NCI-H345 (cell line): ENCODE data around the gene SPDYE4.
A peak's percentile ranks its signal among the peaks of the same experiment; 100 is the strongest.

Experiments
- DNase-seq: peaks from one replicate; lab custom pipeline; 2025; lab: John Stamatoyannopoulos, UW

Gene SPDYE4

GRCh38 chr17:8785547-8786413 lies 27.4 kb upstream of the SPDYE4 start:
- peak; percentile 36 for DNase-seq

- DNase-seq, result no peak
Measured at GRCh38 chr17:8782176-8782575, 23.8 kb upstream of the SPDYE4 start.

- no peak for DNase-seq
Measured at GRCh38 chr17:8781776-8782175, 23.4 kb upstream of the SPDYE4 start.

- no peak for DNase-seq
Measured at GRCh38 chr17:8776881-8777280, 18.5 kb upstream of the SPDYE4 start.

- no peak for DNase-seq
Measured at GRCh38 chr17:8776248-8776647, 17.9 kb upstream of the SPDYE4 start.

GRCh38 chr17:8766731-8767130 lies 8.4 kb upstream of the SPDYE4 start:
- DNase-seq, result no peak

GRCh38 chr17:8762012-8762411 lies 3.7 kb upstream of the SPDYE4 start:
- DNase-seq, result no peak

- DNase-seq, result no peak
Measured at GRCh38 chr17:8757189-8757588, 1.2 kb downstream of the SPDYE4 start.

GRCh38 chr17:8755590-8756255 lies 2.6 kb downstream of the SPDYE4 start:
- no peak for DNase-seq

- no peak for DNase-seq
Measured at GRCh38 chr17:8754890-8755289, 3.5 kb downstream of the SPDYE4 start.

- DNase-seq, result peak; percentile 5
Measured at GRCh38 chr17:8753976-8754440, 4.3 kb downstream of the SPDYE4 start.

- DNase-seq, result no peak
Measured at GRCh38 chr17:8753136-8753975, 5.0 kb downstream of the SPDYE4 start.

- DNase-seq, result no peak
Measured at GRCh38 chr17:8749616-8750015, 8.7 kb downstream of the SPDYE4 start.

GRCh38 chr17:8747742-8748141 lies 10.6 kb downstream of the SPDYE4 start:
- no peak for DNase-seq

GRCh38 chr17:8746501-8747236 lies 11.7 kb downstream of the SPDYE4 start:
- DNase-seq, result no peak

GRCh38 chr17:8745586-8746500 lies 12.5 kb downstream of the SPDYE4 start:
- DNase-seq, result peak; percentile 34

- no peak for DNase-seq
Measured at GRCh38 chr17:8744086-8744785, 14.1 kb downstream of the SPDYE4 start.

GRCh38 chr17:8742819-8743218 lies 15.5 kb downstream of the SPDYE4 start:
- no peak for DNase-seq

- DNase-seq, result no peak
Measured at GRCh38 chr17:8742274-8742673, 16.1 kb downstream of the SPDYE4 start.

- no peak for DNase-seq
Measured at GRCh38 chr17:8741771-8742170, 16.6 kb downstream of the SPDYE4 start.
